MM.1S (cell line): Measurements from ENCODE around the gene VWA7.

Experiments used
- CTCF ChIP-seq: fragments of 300-600 bp; sonication (generic); IDR thresholded peaks from 2 replicates; pipeline ENCODE4 v1.5.1; 2016; ENCODE audit warnings: antibody characterized with exemption, low read length, mixed read lengths
- EZH2 ChIP-seq: fragments of 300-600 bp; sonication (generic); optimal IDR thresholded peaks from 2 replicates; pipeline ENCODE3; 2017; ENCODE audit warnings: low read depth, mild to moderate bottlenecking, antibody characterized with exemption, low read length, mixed read lengths

GRCh38 chr6:31777667-31778050 lies 531 bp upstream of the VWA7 start:
- TF ChIP-seq CTCF (no peak), EZH2 (no peak)
